SHP77 (cell line): ENCODE measurements around the gene RIPOR1.
A peak's percentile ranks its signal among the peaks of the same experiment; 100 is the strongest.
"Not testable (repeated sequence)": the region's sequence is repeated elsewhere in the genome, so short reads cannot be mapped to it uniquely, and the experiment has no call there.

ENCODE experiments used
- DNase-seq, 2 experiments: peaks; one replicate each; lab custom pipeline; 2025; lab: John Stamatoyannopoulos, UW

RIPOR1 gene

GRCh38 chr16:67528222-67528869 lies at the start of gene RIPOR1:
TSS of gene RIPOR1 (plus strand) at chr16:67528829. CDS start at chr16:67538447, 9,618 bp downstream.
- peak; percentile 2 to 46 for DNase-seq

- DNase-seq = peak; percentile 94 to 95
These were observed 47.6 kb upstream of the RIPOR1 start, which contains the start of gene ATP6V0D1 for GRCh38 chr16:67480833-67481560. TSS of gene ATP6V0D1 (minus strand) at chr16:67481157. CDS start at chr16:67481086, 71 bp downstream.

GRCh38 chr16:67481561-67482232 lies 46.9 kb upstream of the RIPOR1 start:
- DNase-seq = peak; percentile 8 to 37

- no peak for DNase-seq
These were observed 46.2 kb upstream of the RIPOR1 start for GRCh38 chr16:67482233-67482924.

- no peak for DNase-seq
These were observed 45.5 kb upstream of the RIPOR1 start, which contains the start of gene AGRP for GRCh38 chr16:67483150-67483549. TSS of gene AGRP (minus strand) at chr16:67483547. CDS start at chr16:67483398, 149 bp downstream.

GRCh38 chr16:67483731-67484525 lies 44.7 kb upstream of the RIPOR1 start:
- DNase-seq = no peak

- DNase-seq = no peak
These were observed 41.8 kb upstream of the RIPOR1 start for GRCh38 chr16:67486805-67487204.

- DNase-seq = not testable (repeated sequence)
These were observed 41.1 kb upstream of the RIPOR1 start for GRCh38 chr16:67487561-67487960.

GRCh38 chr16:67489401-67490083 lies 39.1 kb upstream of the RIPOR1 start:
- no peak for DNase-seq

- no peak for DNase-seq
These were observed 38.1 kb upstream of the RIPOR1 start for GRCh38 chr16:67490335-67491096.

GRCh38 chr16:67499106-67499505 lies 29.5 kb upstream of the RIPOR1 start:
- no peak for DNase-seq

- DNase-seq = no peak
These were observed 24.3 kb upstream of the RIPOR1 start for GRCh38 chr16:67504031-67505021.

GRCh38 chr16:67506468-67506867 lies 22.2 kb upstream of the RIPOR1 start:
- DNase-seq = no peak

GRCh38 chr16:67509016-67509415 lies 19.6 kb upstream of the RIPOR1 start:
- DNase-seq = peak in 1 of 2 experiments; percentile 6

- DNase-seq = not testable (repeated sequence)
These were observed 14.7 kb upstream of the RIPOR1 start for GRCh38 chr16:67513892-67514291.

GRCh38 chr16:67514382-67514828 lies 14.2 kb upstream of the RIPOR1 start:
- peak; percentile 67 to 80 for DNase-seq

- DNase-seq = no peak
These were observed 12.1 kb upstream of the RIPOR1 start for GRCh38 chr16:67516296-67517154.

GRCh38 chr16:67517155-67517445 lies 11.5 kb upstream of the RIPOR1 start:
- no peak for DNase-seq
